ENCODE measurements around the gene SEMA6B.
"Not testable (repeated sequence)": the region's sequence is repeated elsewhere in the genome, so short reads cannot be mapped to it uniquely, and the experiment has no call there.

The SEMA6B gene

GRCh38 chr19:4543842-4544647 is 15.4 kb downstream of the SEMA6B start:
- no peaks in the 10 kb centered on the region for H3K27me3 ChIP-seq
- H3K9me3 ChIP-seq, result no peaks in the 10 kb centered on the region
- peak overlapping the region; percentile 97 to 100 for H3K4me3 ChIP-seq (ENCODE audit: low read depth in 1 of 2, low read length in 1 of 2)
- H3K27ac ChIP-seq, result peak overlapping the region; percentile 95
- no peak for TF ChIP-seq CTCF (IDR thresholded peaks at IDR 0.05)
- peaks cover 74 to 85% of the 10 kb centered on the region in 2 experiments for H3K4me1 ChIP-seq (ENCODE audit: control insufficient read depth in 1 of 2, insufficient read depth in 1 of 2, low read depth in 1 of 2, low read length in 1 of 2)
- H3K36me3 ChIP-seq, result no peaks in the 10 kb centered on the region

DNA sequence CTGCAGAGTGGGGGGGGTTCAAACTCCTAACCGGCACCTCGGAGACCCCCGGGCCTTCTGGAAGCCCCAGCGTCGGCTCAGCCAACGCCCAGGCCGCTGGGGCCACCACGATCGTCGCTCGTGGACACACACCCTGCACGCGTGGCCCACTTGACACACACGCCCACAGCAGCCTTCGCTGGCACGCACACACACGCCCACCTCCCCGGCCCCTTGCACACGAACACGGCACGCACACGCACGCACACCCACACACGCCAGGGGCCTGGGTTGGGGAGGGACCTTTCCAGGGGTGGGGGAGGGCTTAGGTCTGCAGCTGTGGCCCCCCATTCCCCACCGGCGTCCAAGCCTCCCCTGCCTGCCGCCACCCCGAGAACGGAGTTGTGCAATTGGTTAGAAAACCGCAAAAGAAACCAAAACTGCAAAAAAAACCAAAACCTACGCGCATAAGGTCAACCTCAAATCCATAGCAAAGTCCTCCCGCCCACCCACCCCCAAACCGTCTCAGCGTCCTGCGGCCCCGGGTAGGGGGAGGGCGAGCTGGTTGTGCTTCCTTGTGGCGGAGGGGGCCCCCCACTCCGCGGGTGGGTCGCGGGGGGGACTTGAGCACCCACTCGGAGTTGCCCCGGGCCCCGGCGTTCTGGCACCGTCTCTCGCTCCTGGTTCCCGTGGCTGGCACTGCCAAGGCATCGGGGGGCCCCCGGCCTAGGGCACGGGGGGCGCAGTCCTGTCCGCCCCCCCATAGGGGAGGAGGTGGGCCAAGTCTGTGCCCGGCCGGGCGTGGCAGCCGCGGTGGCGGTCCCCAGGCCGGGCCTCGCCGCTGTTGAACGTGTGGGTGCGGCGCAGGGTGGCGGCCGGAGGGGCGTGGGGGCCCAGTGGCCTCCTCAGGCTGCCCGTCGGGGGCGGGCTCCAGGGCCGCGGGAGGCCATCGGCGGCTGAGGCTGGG is 16.3 kb downstream of the SEMA6B start:
- Histone ChIP-seq H3K9me3 (no peaks in the 10 kb centered on the region), H3K4me1 (ENCODE audit: control insufficient read depth in 1 of 2, insufficient read depth in 1 of 2, low read depth in 1 of 2, low read length in 1 of 2) (peaks cover 74 to 86% of the 10 kb centered on the region in 2 experiments), H3K4me3 (ENCODE audit: low read depth in 1 of 2, low read length in 1 of 2) (peak overlapping the region; percentile 97 to 100), H3K27me3 (no peaks in the 10 kb centered on the region), H3K27ac (peak overlapping the region; percentile 95), H3K36me3 (peaks cover 5% of the 10 kb centered on the region)
- TF ChIP-seq CTCF (IDR thresholded peaks at IDR 0.05), result no peak

- Histone ChIP-seq H3K36me3 (peaks cover 18% of the 10 kb centered on the region), H3K4me3 (ENCODE audit: low read depth in 1 of 2, low read length in 1 of 2) (peak overlapping the region; percentile 97 to 100), H3K27ac (peak overlapping the region; percentile 95), H3K4me1 (ENCODE audit: control insufficient read depth in 1 of 2, insufficient read depth in 1 of 2, low read depth in 1 of 2, low read length in 1 of 2) (peaks cover 75 to 87% of the 10 kb centered on the region in 2 experiments)
- H3K27me3 ChIP-seq, H3K9me3 ChIP-seq: not testable (repeated sequence)
Observed at GRCh38 chr19:4541806-4542145, 17.7 kb downstream of the SEMA6B start.

GRCh38 chr19:4541114-4541805 is 18.2 kb downstream of the SEMA6B start:
- Histone ChIP-seq H3K27ac (peak overlapping the region; percentile 95), H3K4me1 (ENCODE audit: control insufficient read depth in 1 of 2, insufficient read depth in 1 of 2, low read depth in 1 of 2, low read length in 1 of 2) (peaks cover 80 to 92% of the 10 kb centered on the region in 2 experiments), H3K9me3 (no peaks in the 10 kb centered on the region), H3K4me3 (ENCODE audit: low read depth in 1 of 2, low read length in 1 of 2) (peak overlapping the region; percentile 97 to 100), H3K27me3 (no peaks in the 10 kb centered on the region), H3K36me3 (peaks cover 23% of the 10 kb centered on the region)
- TF ChIP-seq CTCF (IDR thresholded peaks at IDR 0.05), result no peak

GRCh38 chr19:4539693-4540581 is 19.5 kb downstream of the SEMA6B start, which contains the start of gene LRG1:
Gene LRG1 (minus strand): TSS chr19:4540036. CDS start chr19:4540013, 23 bp downstream.
- H3K4me1 ChIP-seq (ENCODE audit: control insufficient read depth in 1 of 2, insufficient read depth in 1 of 2, low read depth in 1 of 2, low read length in 1 of 2), result peaks cover 86 to 100% of the 10 kb centered on the region in 2 experiments
- H3K4me3 ChIP-seq (ENCODE audit: low read depth in 1 of 2, low read length in 1 of 2), result peak within 1 kb of the TSS; percentile 97 to 100
- peak within 1 kb of the TSS; percentile 95 for H3K27ac ChIP-seq
- no peaks in the 10 kb centered on the region for H3K27me3 ChIP-seq
- H3K36me3 ChIP-seq, result peaks cover 24% of the 10 kb centered on the region
- no peaks in the 10 kb centered on the region for H3K9me3 ChIP-seq
- TF ChIP-seq CTCF (IDR thresholded peaks at IDR 0.05), result no peak
